ENCODE results near the gene ATP6V1B1. TPM values are rescaled to one million over a fixed set of nuclear protein-coding genes. Genes with fewer than 3 reads are reported as not detected.

The ATP6V1B1 gene
- total RNA-seq, 2 experiments from 2014 or later: not detected

Other genes starting within 250 kb of the ATP6V1B1 start
- 1 to 10 TPM; 2.0 to 2.8 TPM for gene ADD2, start 167.7 kb upstream of the ATP6V1B1 start, total RNA-seq
- not detected for gene FIGLA, start 145.3 kb upstream of the ATP6V1B1 start, total RNA-seq
- gene CLEC4F, start 115.3 kb upstream of the ATP6V1B1 start, total RNA-seq: not detected
- gene CD207, start 100.1 kb upstream of the ATP6V1B1 start, total RNA-seq: not detected
- gene VAX2, start 35.3 kb upstream of the ATP6V1B1 start, total RNA-seq: not detected
- not detected for gene ANKRD53, start 42.7 kb downstream of the ATP6V1B1 start, total RNA-seq
- 10 to 100 TPM; 90.2 to 90.7 TPM for gene TEX261, start 59.0 kb downstream of the ATP6V1B1 start, total RNA-seq
- 10 to 100 TPM; 58.9 to 67.9 TPM for gene NAGK, start 132.7 kb downstream of the ATP6V1B1 start, total RNA-seq
- 10 to 100 TPM; 12.4 to 13.7 TPM for gene MCEE, start 194.3 kb downstream of the ATP6V1B1 start, total RNA-seq
- 10 to 100 TPM; 58.9 to 63.9 TPM for gene MPHOSPH10, start 194.7 kb downstream of the ATP6V1B1 start, total RNA-seq

Measured in activated CD8-positive, alpha-beta memory T cell treated with anti-CD3 and anti-CD28 coated beads for 36 hours (primary cell).